H9 (cell line): ENCODE data around the gene ZNF385B. TPM values are rescaled to one million over a fixed set of nuclear protein-coding genes. Genes with fewer than 3 reads are reported as not detected.
A peak's percentile ranks its signal among the peaks of the same experiment; 100 is the strongest.

Experiments
- DNase-seq: peaks from one replicate; pipeline ENCODE4 v3.0.0-alpha.2; 2017
- H2AFZ ChIP-seq: one replicate; pipeline ENCODE4 v1.6.1; 2013; ENCODE audit warnings: mild to moderate bottlenecking, low read length, control low read depth, moderate library complexity
- H2AK5ac ChIP-seq: 2 replicates; pipeline ENCODE4 v1.6.1; 2013; ENCODE audit warnings: low read length, control low read depth, mixed read lengths; ENCODE audit not compliant: insufficient read length
- H2BK120ac ChIP-seq: one replicate; pipeline ENCODE4 v1.6.1; 2013; ENCODE audit warnings: low read depth, mild to moderate bottlenecking, low read length, control low read depth, inconsistent platforms; ENCODE audit not compliant: poor library complexity, severe bottlenecking
- H2BK12ac ChIP-seq: 2 replicates; pipeline ENCODE4 v1.6.1; 2013; ENCODE audit warnings: low read length, control low read depth, mixed read lengths, low read depth; ENCODE audit not compliant: insufficient read length
- H2BK15ac ChIP-seq: 2 replicates; pipeline ENCODE4 v1.6.1; 2013; ENCODE audit warnings: low read depth, low read length, control low read depth
- H2BK20ac ChIP-seq: one replicate; pipeline ENCODE4 v1.6.1; 2013; ENCODE audit warnings: low read depth, mild to moderate bottlenecking, low read length, control low read depth, inconsistent platforms; ENCODE audit not compliant: poor library complexity, severe bottlenecking
- H2BK5ac ChIP-seq: 2 replicates; pipeline ENCODE4 v1.6.1; 2013; ENCODE audit warnings: low read length, control low read depth, mixed read lengths; ENCODE audit not compliant: insufficient read length
- H3K14ac ChIP-seq: 2 replicates; pipeline ENCODE4 v1.6.1; 2013; ENCODE audit warnings: low read length, control low read depth; ENCODE audit not compliant: insufficient read depth
- H3K18ac ChIP-seq: 2 replicates; pipeline ENCODE4 v1.6.1; 2013; ENCODE audit warnings: low read depth, mild to moderate bottlenecking, mixed read lengths, low read length, control low read depth; ENCODE audit not compliant: insufficient read length
- H3K23ac ChIP-seq: 2 replicates; pipeline ENCODE4 v1.6.1; 2013; ENCODE audit warnings: low read length, control low read depth, mixed read lengths, low read depth; ENCODE audit not compliant: insufficient read length
- H3K23me2 ChIP-seq: 2 replicates; pipeline ENCODE4 v1.6.1; 2013; ENCODE audit warnings: low read depth, mild to moderate bottlenecking, mixed read lengths, low read length, control low read depth; ENCODE audit not compliant: insufficient read length, poor library complexity, severe bottlenecking
- H3K27ac ChIP-seq: 2 replicates; pipeline ENCODE4 v1.5.1; 2013; ENCODE audit warnings: low read length, control low read depth, mixed read lengths, low read depth; ENCODE audit not compliant: insufficient read length
- H3K27me3 ChIP-seq: 2 replicates; pipeline ENCODE4 v1.6.1; 2013; ENCODE audit warnings: low read length, control low read depth, inconsistent platforms; ENCODE audit not compliant: insufficient read depth
- H3K4ac ChIP-seq: 2 replicates; pipeline ENCODE4 v1.6.1; 2013; ENCODE audit warnings: low read depth, mild to moderate bottlenecking, control low read depth, inconsistent platforms, low read length, moderate library complexity
- H3K4me1 ChIP-seq: 2 replicates; pipeline ENCODE4 v1.6.1; 2013; ENCODE audit warnings: low read length, control low read depth, inconsistent platforms; ENCODE audit not compliant: insufficient read depth
- H3K4me2 ChIP-seq: 2 replicates; pipeline ENCODE4 v1.6.1; 2013; ENCODE audit warnings: low read length, control low read depth, mixed read lengths; ENCODE audit not compliant: insufficient read length, insufficient read depth
- H3K56ac ChIP-seq: 2 replicates; pipeline ENCODE4 v1.6.1; 2013; ENCODE audit warnings: low read depth, mild to moderate bottlenecking, mixed read lengths, low read length, control low read depth; ENCODE audit not compliant: insufficient read length
- H3K79me1 ChIP-seq: 2 replicates; pipeline ENCODE4 v1.6.1; 2013; ENCODE audit warnings: low read depth, mild to moderate bottlenecking, moderate library complexity, low read length, control low read depth, inconsistent platforms; ENCODE audit not compliant: insufficient read depth, poor library complexity, severe bottlenecking
- H3K79me2 ChIP-seq: 2 replicates; pipeline ENCODE4 v1.6.1; 2013; ENCODE audit warnings: low read length, control low read depth, inconsistent platforms; ENCODE audit not compliant: insufficient read depth
- H3K9ac ChIP-seq: 2 replicates; pipeline ENCODE4 v1.6.1; 2013; ENCODE audit warnings: low read length, control low read depth, mixed read lengths; ENCODE audit not compliant: insufficient read length; ENCODE audit errors: extremely low read depth
- H3K9me3 ChIP-seq: one replicate; pipeline ENCODE4 v1.6.1; 2013; ENCODE audit warnings: low read depth, low read length, inconsistent platforms; ENCODE audit not compliant: control insufficient read depth
- H3T11ph ChIP-seq: one replicate; pipeline ENCODE4 v1.6.1; 2013; ENCODE audit warnings: mild to moderate bottlenecking, low read length, control low read depth, inconsistent platforms
- H4K20me1 ChIP-seq: one replicate; pipeline ENCODE4 v1.6.1; 2013; ENCODE audit not compliant: control insufficient read depth, insufficient read length, insufficient read depth
- H4K5ac ChIP-seq: 2 replicates; pipeline ENCODE4 v1.6.1; 2013; ENCODE audit warnings: low read depth, mild to moderate bottlenecking, mixed read lengths, low read length, control low read depth; ENCODE audit not compliant: insufficient read length
- H4K8ac ChIP-seq: replicated peaks from 2 replicates; pipeline ENCODE4 v1.6.1; 2013; ENCODE audit warnings: low read length, control low read depth, mixed read lengths, low read depth; ENCODE audit not compliant: insufficient read length
- H4K91ac ChIP-seq: 2 replicates; pipeline ENCODE4 v1.6.1; 2013; ENCODE audit warnings: low read depth, mild to moderate bottlenecking, moderate library complexity, mixed read lengths, low read length, control low read depth; ENCODE audit not compliant: insufficient read length
- H3K27ac Mint-ChIP-seq, 3 experiments: 2 replicates in 2 of 3; 3 replicates in 1 of 3; pipeline ENCODE4 v1.8.0; 2020 to 2021; ENCODE audit warnings: mixed read lengths in 3 of 3, mild to moderate bottlenecking in 1 of 3, moderate library complexity in 1 of 3
- H3K27me3 Mint-ChIP-seq: 2 replicates; pipeline ENCODE4 v1.8.0; 2021; ENCODE audit warnings: low read depth, mild to moderate bottlenecking, moderate library complexity, mixed read lengths
- H3K36me3 Mint-ChIP-seq, 3 experiments: 2 replicates in 2 of 3; 3 replicates in 1 of 3; pipeline ENCODE4 v1.8.0; 2020 to 2021; ENCODE audit warnings: low read depth in 3 of 3, mixed read lengths in 3 of 3; ENCODE audit not compliant: insufficient read depth in 1 of 3
- H3K4me1 Mint-ChIP-seq, 2 experiments: 2 replicates each; pipeline ENCODE4 v1.8.0; 2020; ENCODE audit warnings: mixed read lengths in 2 of 2
- H3K4me3 Mint-ChIP-seq, 2 experiments: 2 replicates in 1 of 2; 3 replicates in 1 of 2; pipeline ENCODE4 v1.8.0; 2020 to 2021; ENCODE audit warnings: mild to moderate bottlenecking in 2 of 2, mixed read lengths in 2 of 2, moderate library complexity in 1 of 2
- H3K9me3 Mint-ChIP-seq, 2 experiments: 2 replicates in 1 of 2; 3 replicates in 1 of 2; pipeline ENCODE4 v1.8.0; 2020; ENCODE audit warnings: mild to moderate bottlenecking in 2 of 2, mixed read lengths in 2 of 2, moderate library complexity in 1 of 2
- WGBS: extraction: QIAGEN DNeasy Blood & Tissue Kit; methylation state at CpG from one replicate; pipeline ENCODE4 v1.1.7; 2013; ENCODE audit warnings: missing lambda C conversion rate, low lambda C conversion rate, mixed read lengths; ENCODE audit not compliant: insufficient read length; ENCODE audit errors: extremely low coverage; 5-methylcytosine and 5-hydroxymethylcytosine counted together
- total RNA-seq: library from RNA; stranded (reverse); gene quantifications from 2 replicates; pipeline ENCODE4 v1.2.1, GENCODE V29; 2021
- TF ChIP-seq, protein P1 (sequence below): fragments of 200-600 bp; sonication (generic); conservative IDR thresholded peaks from 3 replicates; pipeline ENCODE4 v1.8.0; 2021; ENCODE audit warnings: antibody characterized with exemption, mild to moderate bottlenecking

The ZNF385B gene
- total RNA-seq, 1 experiment from 2014 or later, result 2.1 TPM

DNA sequence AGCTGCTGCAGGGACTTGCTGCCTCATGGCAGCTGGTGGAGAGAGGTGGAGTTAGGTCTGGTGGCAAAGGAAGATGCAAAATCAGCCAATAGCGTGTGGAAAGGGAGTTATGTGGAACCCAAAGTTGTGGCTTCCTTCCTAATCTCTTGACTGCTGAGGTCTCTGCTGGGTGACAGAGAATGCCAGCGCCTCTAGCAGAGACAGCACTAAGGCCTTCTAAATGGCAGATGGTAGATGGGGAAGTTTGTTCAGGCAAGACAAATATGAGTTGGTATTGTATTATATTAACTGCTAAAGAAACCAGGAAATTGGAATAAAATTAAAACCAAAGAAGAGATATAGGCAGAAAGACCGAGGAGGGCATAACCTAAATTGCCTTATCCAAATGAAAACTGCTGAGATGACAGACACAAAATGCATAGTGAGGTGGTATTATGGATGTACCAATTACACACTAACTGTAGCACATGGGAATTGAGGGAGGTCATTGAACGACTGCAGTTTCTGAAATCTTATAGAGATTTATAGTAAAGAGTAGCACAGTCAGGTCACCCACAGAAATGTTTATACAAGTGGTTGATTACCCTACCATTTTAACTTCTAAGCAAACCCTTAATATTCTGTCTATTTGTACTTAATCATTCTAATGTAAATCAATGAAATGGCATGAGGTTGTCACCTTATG is 350.2 kb downstream of the ZNF385B start:
- H3K27ac Mint-ChIP-seq, result peak overlapping the region in 1 of 3 experiments; percentile 2; a peak in 2 of 7 replicates
- Histone ChIP-seq H4K91ac (no peak overlapping the region), H3K23me2 (no peaks in the 10 kb centered on the region), H2AFZ (no peak overlapping the region), H2AK5ac (no peak overlapping the region), H3K9me3 (no peaks in the 10 kb centered on the region), H3K27ac (no peak overlapping the region), H2BK12ac (no peak overlapping the region), H3K27me3 (no peaks in the 10 kb centered on the region), H3T11ph (no peak overlapping the region), H3K79me1 (no peaks in the 10 kb centered on the region), H3K18ac (no peak overlapping the region), H3K4me2 (no peak overlapping the region), H4K20me1 (no peaks in the 10 kb centered on the region), H3K56ac (no peak overlapping the region), H4K5ac (no peak overlapping the region), H4K8ac (no peak overlapping the region), H3K14ac (no peak overlapping the region), H2BK15ac (no peak overlapping the region), H3K4me1 (no peaks in the 10 kb centered on the region), H2BK5ac (no peak overlapping the region), H3K4ac (no peak overlapping the region), H3K79me2 (no peaks in the 10 kb centered on the region), H3K23ac (no peak overlapping the region), H2BK120ac (no peak overlapping the region), H3K9ac (no peak overlapping the region), H2BK20ac (no peak overlapping the region)
- peaks cover 0 to 15% (median 0%) of the 10 kb centered on the region in 3 experiments; a peak in 2 of 7 replicates for H3K36me3 Mint-ChIP-seq
- DNase-seq, result no peak
- WGBS, result no CpG with 5 or more reads among the region's 4 CpGs
- TF ChIP-seq, protein P1, sequence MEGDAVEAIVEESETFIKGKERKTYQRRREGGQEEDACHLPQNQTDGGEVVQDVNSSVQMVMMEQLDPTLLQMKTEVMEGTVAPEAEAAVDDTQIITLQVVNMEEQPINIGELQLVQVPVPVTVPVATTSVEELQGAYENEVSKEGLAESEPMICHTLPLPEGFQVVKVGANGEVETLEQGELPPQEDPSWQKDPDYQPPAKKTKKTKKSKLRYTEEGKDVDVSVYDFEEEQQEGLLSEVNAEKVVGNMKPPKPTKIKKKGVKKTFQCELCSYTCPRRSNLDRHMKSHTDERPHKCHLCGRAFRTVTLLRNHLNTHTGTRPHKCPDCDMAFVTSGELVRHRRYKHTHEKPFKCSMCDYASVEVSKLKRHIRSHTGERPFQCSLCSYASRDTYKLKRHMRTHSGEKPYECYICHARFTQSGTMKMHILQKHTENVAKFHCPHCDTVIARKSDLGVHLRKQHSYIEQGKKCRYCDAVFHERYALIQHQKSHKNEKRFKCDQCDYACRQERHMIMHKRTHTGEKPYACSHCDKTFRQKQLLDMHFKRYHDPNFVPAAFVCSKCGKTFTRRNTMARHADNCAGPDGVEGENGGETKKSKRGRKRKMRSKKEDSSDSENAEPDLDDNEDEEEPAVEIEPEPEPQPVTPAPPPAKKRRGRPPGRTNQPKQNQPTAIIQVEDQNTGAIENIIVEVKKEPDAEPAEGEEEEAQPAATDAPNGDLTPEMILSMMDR, result no peak
- peaks cover 3 to 10% of the 10 kb centered on the region in 2 experiments; a peak in 4 of 5 replicates for H3K9me3 Mint-ChIP-seq
- no peaks in the 10 kb centered on the region for H3K27me3 Mint-ChIP-seq
- H3K4me1 Mint-ChIP-seq, result peaks cover 2 to 9% of the 10 kb centered on the region in 2 experiments
- no peak overlapping the region for H3K4me3 Mint-ChIP-seq
